Prostate gland (tissue), 2 donors: ENCODE data around the gene GASK1A.

Source experiments
- POLR2A ChIP-seq: fragments of 450-650 bp; IDR thresholded peaks from one replicate; pipeline ENCODE4 v1.6.1; 2016; ENCODE audit warnings: antibody characterized with exemption, mild to moderate bottlenecking
- TF ChIP-seq, protein P1 (sequence below), 4 experiments: fragments of 200-600 bp in 2 of 4; fragments of 450-650 bp in 2 of 4; sonication (generic) in 2 of 4; IDR thresholded peaks; 1 replicate in 3 of 4; 2 replicates in 1 of 4; pipeline ENCODE4 v1.5.1; 2016 to 2019; ENCODE audit warnings: antibody characterized with exemption in 4 of 4, mild to moderate bottlenecking in 2 of 4, moderate library complexity in 2 of 4

DNA sequence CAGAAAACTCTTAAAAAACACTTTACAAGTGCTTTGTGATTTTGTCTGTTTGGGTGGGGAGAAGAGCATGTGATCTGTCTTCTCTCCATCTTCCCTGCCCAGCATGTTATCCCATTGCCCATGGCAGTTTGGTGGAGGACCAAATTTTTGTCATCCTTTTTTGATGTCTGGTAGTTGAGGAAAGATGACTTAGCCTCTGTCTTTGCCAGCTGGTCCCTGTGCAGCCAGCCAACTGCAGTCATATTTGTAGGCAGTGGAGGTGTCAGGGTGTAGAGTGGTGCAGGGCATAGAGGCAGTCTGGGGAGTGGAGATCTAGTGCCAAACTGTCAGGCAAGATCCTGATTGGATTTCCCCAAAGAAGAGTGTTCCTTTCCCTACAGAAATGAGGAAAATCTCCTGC, 40.7 kb downstream of the GASK1A start:
- TF ChIP-seq, protein P1, sequence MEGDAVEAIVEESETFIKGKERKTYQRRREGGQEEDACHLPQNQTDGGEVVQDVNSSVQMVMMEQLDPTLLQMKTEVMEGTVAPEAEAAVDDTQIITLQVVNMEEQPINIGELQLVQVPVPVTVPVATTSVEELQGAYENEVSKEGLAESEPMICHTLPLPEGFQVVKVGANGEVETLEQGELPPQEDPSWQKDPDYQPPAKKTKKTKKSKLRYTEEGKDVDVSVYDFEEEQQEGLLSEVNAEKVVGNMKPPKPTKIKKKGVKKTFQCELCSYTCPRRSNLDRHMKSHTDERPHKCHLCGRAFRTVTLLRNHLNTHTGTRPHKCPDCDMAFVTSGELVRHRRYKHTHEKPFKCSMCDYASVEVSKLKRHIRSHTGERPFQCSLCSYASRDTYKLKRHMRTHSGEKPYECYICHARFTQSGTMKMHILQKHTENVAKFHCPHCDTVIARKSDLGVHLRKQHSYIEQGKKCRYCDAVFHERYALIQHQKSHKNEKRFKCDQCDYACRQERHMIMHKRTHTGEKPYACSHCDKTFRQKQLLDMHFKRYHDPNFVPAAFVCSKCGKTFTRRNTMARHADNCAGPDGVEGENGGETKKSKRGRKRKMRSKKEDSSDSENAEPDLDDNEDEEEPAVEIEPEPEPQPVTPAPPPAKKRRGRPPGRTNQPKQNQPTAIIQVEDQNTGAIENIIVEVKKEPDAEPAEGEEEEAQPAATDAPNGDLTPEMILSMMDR (IDR thresholded peaks at IDR 0.05) = no peak
- TF ChIP-seq POLR2A = no peak
